Lower leg skin (tissue), 4 donors: ENCODE measurements around the gene GPR32. TPM values are rescaled to one million over a fixed set of nuclear protein-coding genes. Genes with fewer than 3 reads are reported as not detected.

Experiments
- DNase-seq, 2 donors: peaks; one replicate each; pipeline ENCODE4 v3.0.0-alpha.2; 2019; ENCODE audit warnings: low spot score in 2 of 2
- H3K4me3 ChIP-seq: fragments of 200-600 bp; sonication (generic); 2 replicates; pipeline ENCODE4 v1.5.1; 2017; ENCODE audit warnings: mild to moderate bottlenecking, low read depth; ENCODE audit not compliant: poor library complexity, severe bottlenecking
- CTCF ChIP-seq, 3 donors: fragments of 450-650 bp; IDR thresholded peaks; one replicate each; pipeline ENCODE4 v1.5.1; 2016; ENCODE audit warnings: antibody characterized with exemption in 3 of 3, mild to moderate bottlenecking in 3 of 3, moderate library complexity in 2 of 3
- POLR2A ChIP-seq, 2 donors: fragments of 450-650 bp; IDR thresholded peaks; one replicate each; pipeline ENCODE4 v1.6.1; 2016 to 2017; ENCODE audit warnings: antibody characterized with exemption in 2 of 2, mild to moderate bottlenecking in 1 of 2, moderate library complexity in 1 of 2
- WGBS, 2 donors: methylation state at CpG; one replicate each; pipeline ENCODE4 v1.1.5; 2018; 5-methylcytosine and 5-hydroxymethylcytosine counted together
- intact Hi-C: fragments of 100-400 bp; cut with DNase I; formaldehyde crosslinking; loops from one replicate; pipeline ENCODE4 v1.15.0; 2023; ENCODE audit warnings: low total_unique reads
- total RNA-seq, 4 donors: library from RNA; depleted of rRNA; stranded (reverse); fragments of >200 nt; gene quantifications; one replicate each; pipeline ENCODE4 v1.1.0, GENCODE V29; 2016

Gene GPR32
- total RNA-seq, 4 donors from 2014 or later: not detected

GRCh38 chr19:50819636-50820035 is 49.4 kb downstream of the GPR32 start:
- DNase-seq: no peak
- no peak for TF ChIP-seq POLR2A (IDR thresholded peaks at IDR 0.05)
- intact Hi-C loops: no loop called here
- 34 to 39% methylated on average over 8 of the region's 8 CpGs for whole genome bisulfite sequencing, 2 donors
- H3K4me3 ChIP-seq: no peak overlapping the region

GRCh38 chr19:50820086-50820485 is 49.8 kb downstream of the GPR32 start:
- intact Hi-C loops: no loop called here
- H3K4me3 ChIP-seq: no peak overlapping the region
- TF ChIP-seq CTCF (IDR thresholded peaks at IDR 0.05): no peak
- TF ChIP-seq POLR2A (IDR thresholded peaks at IDR 0.05): no peak
- DNase-seq: no peak
- 10% methylated on average over 8 to 15 of the region's 15 CpGs for WGBS, 2 donors

- no peak overlapping the region for H3K4me3 ChIP-seq
- WGBS, 2 donors: 4 to 7% methylated on average over 21 of the region's 21 CpGs
- TF ChIP-seq CTCF (IDR thresholded peaks at IDR 0.05): no peak
- no peak for TF ChIP-seq POLR2A (IDR thresholded peaks at IDR 0.05)
- intact Hi-C loops: no loop called here
- DNase-seq: no peak
Observed at GRCh38 chr19:50820549-50821247, 50.4 kb downstream of the GPR32 start.

- TF ChIP-seq POLR2A (IDR thresholded peaks at IDR 0.05) (no peak), CTCF (IDR thresholded peaks at IDR 0.05) (no peak)
- H3K4me3 ChIP-seq: no peak overlapping the region
- 57 to 68% methylated on average over 4 of the region's 4 CpGs for WGBS, 2 donors
- no peak for DNase-seq
- intact Hi-C loops: no loop called here
Observed at GRCh38 chr19:50821248-50821612, 51.0 kb downstream of the GPR32 start.

Other genes with a start within 250 kb of the GPR32 start
- gene LRRC4B, start 202.0 kb upstream of the GPR32 start, total RNA-seq: 1 to 10 TPM in 1 of 4 donors, under 1 TPM in 3; 0.23 to 1.8 (median 0.35) TPM
- under 1 TPM in 3 of 4 donors, not detected in 1; 0.29 to 0.49 (median 0.42) TPM for gene SYT3, start 130.6 kb upstream of the GPR32 start, total RNA-seq
- gene C19orf81, start 121.0 kb upstream of the GPR32 start, total RNA-seq: 1 to 10 TPM in 1 of 4 donors, under 1 TPM in 1, not detected in 2; 0.91 to 1.4 TPM
- 1 to 10 TPM in 2 of 4 donors, under 1 TPM in 2; 0.30 to 1.6 (median 0.67) TPM for gene SHANK1, start 50.7 kb upstream of the GPR32 start, total RNA-seq
- 10 to 100 TPM in 2 of 4 donors, 1 to 10 TPM in 2; 9.5 to 19.2 (median 11.9) TPM for gene CLEC11A, start 47.1 kb upstream of the GPR32 start, total RNA-seq
- 1 to 10 TPM in 1 of 4 donors, under 1 TPM in 1, not detected in 2; 0.58 to 3.1 TPM for gene ACP4, start 20.0 kb downstream of the GPR32 start, total RNA-seq
- 10 to 100 TPM; 35.9 to 49.9 (median 46.6) TPM for gene KLK1, start 53.3 kb downstream of the GPR32 start, total RNA-seq
- gene KLK15, start 63.1 kb downstream of the GPR32 start, total RNA-seq: not detected
- 100 to 1,000 TPM in 1 of 4 donors, 10 to 100 TPM in 1, 1 to 10 TPM in 1, under 1 TPM in 1; 0.13 to 119 (median 10.4) TPM for gene KLK3, start 84.5 kb downstream of the GPR32 start, total RNA-seq
- gene KLK2, start 103.0 kb downstream of the GPR32 start, total RNA-seq: 10 to 100 TPM in 1 of 4 donors, 1 to 10 TPM in 1, not detected in 2; 5.3 to 31.2 TPM
- gene KLK4, start 140.9 kb downstream of the GPR32 start, total RNA-seq: under 1 TPM; 0.47 to 0.84 (median 0.74) TPM
- 100 to 1,000 TPM; 179 to 310 (median 271) TPM for gene KLK5, start 182.6 kb downstream of the GPR32 start, total RNA-seq
- 1 to 10 TPM in 3 of 4 donors, under 1 TPM in 1; 0.27 to 9.5 (median 5.1) TPM for gene KLK6, start 199.1 kb downstream of the GPR32 start, total RNA-seq
- 100 to 1,000 TPM; 206 to 251 (median 224) TPM for gene KLK7, start 213.5 kb downstream of the GPR32 start, total RNA-seq
- 100 to 1,000 TPM in 3 of 4 donors, 10 to 100 TPM in 1; 67.1 to 117 (median 106) TPM for gene KLK8, start 231.1 kb downstream of the GPR32 start, total RNA-seq
- gene KLK10, start 249.2 kb downstream of the GPR32 start, total RNA-seq: 10 to 100 TPM; 30.0 to 94.1 (median 57.2) TPM